Activated CD4-positive, alpha-beta T cell treated with anti-CD3 and anti-CD28 coated beads for 48 hours (primary cell): ENCODE data around the gene MPZL2.

Experiments
- DNase-seq: peaks from one replicate; pipeline ENCODE4 v3.0.0-alpha.2; 2020

The MPZL2 gene

GRCh38 chr11:118216621-118217481, 47.2 kb downstream of the MPZL2 start:
- peak; percentile 68 for DNase-seq

- DNase-seq: no peak
These were observed 48.3 kb downstream of the MPZL2 start for GRCh38 chr11:118215765-118216164.

- DNase-seq: no peak
These were observed 48.8 kb downstream of the MPZL2 start for GRCh38 chr11:118215262-118215661.

- DNase-seq: no peak
These were observed 49.7 kb downstream of the MPZL2 start for GRCh38 chr11:118214210-118214914.

GRCh38 chr11:118213781-118214180, 50.3 kb downstream of the MPZL2 start:
- no peak for DNase-seq

GRCh38 chr11:118213201-118213600, 50.9 kb downstream of the MPZL2 start:
- no peak for DNase-seq

- no peak for DNase-seq
These were observed 51.3 kb downstream of the MPZL2 start for GRCh38 chr11:118212781-118213191.

GRCh38 chr11:118212131-118212725, 51.9 kb downstream of the MPZL2 start:
- DNase-seq: no peak

GRCh38 chr11:118211006-118211405, 53.1 kb downstream of the MPZL2 start:
- DNase-seq: no peak

- no peak for DNase-seq
These were observed 53.8 kb downstream of the MPZL2 start for GRCh38 chr11:118210323-118210722.

- no peak for DNase-seq
These were observed 55.1 kb downstream of the MPZL2 start for GRCh38 chr11:118209033-118209432.

GRCh38 chr11:118207079-118207478, 57.0 kb downstream of the MPZL2 start:
- DNase-seq: no peak

GRCh38 chr11:118206391-118207031, 57.6 kb downstream of the MPZL2 start:
- DNase-seq: no peak

GRCh38 chr11:118205606-118206378, 58.3 kb downstream of the MPZL2 start:
- DNase-seq: no peak
